ENCODE measurements around the gene DNAH8.

DNAH8 gene

DNA sequence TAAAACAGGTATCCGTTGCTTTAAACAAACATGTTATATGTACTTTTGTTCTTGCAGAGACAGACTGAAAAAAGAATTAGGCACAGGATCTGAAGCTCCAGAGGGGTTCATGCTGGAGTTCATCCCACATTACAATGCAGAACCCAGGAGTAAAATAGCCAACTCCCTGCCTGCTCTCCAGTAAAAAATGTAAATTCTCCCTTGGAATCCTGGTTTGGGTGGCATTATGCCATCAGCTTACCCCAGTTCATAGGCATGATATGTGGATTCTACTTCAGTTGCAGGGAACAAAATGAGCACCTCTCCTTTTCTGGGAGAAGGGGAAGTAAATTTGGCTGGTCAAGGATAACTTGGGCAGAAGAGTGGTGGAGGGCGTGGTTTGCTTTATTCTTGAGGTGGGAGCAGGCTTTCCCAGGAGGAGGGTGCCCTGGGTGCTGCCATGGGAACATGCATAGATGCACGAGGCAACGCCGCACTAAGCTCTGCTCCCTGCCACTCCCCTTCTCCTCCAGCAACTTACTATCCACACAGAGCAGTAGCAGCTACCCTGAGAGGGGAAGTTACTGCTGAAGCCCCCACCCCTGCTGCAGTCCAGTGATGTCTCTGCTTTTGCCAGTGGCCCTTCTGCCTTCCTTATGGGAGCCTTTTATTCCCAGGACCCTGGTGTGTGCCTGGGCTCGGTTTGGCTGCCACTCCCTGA lies 261.8 kb downstream of the DNAH8 start:
- Histone ChIP-seq H3K27ac (no peak overlapping the region), H3K9me3 (no peaks in the 10 kb centered on the region), H3K36me3 (no peaks in the 10 kb centered on the region), H3K4me3 (ENCODE audit: low read depth in 1 of 2, low read length in 1 of 2) (no peak overlapping the region), H3K4me1 (ENCODE audit: control insufficient read depth in 1 of 2, insufficient read depth in 1 of 2, low read depth in 1 of 2, low read length in 1 of 2) (no peaks in the 10 kb centered on the region), H3K27me3 (peaks cover 66% of the 10 kb centered on the region)
- TF ChIP-seq, protein P1, sequence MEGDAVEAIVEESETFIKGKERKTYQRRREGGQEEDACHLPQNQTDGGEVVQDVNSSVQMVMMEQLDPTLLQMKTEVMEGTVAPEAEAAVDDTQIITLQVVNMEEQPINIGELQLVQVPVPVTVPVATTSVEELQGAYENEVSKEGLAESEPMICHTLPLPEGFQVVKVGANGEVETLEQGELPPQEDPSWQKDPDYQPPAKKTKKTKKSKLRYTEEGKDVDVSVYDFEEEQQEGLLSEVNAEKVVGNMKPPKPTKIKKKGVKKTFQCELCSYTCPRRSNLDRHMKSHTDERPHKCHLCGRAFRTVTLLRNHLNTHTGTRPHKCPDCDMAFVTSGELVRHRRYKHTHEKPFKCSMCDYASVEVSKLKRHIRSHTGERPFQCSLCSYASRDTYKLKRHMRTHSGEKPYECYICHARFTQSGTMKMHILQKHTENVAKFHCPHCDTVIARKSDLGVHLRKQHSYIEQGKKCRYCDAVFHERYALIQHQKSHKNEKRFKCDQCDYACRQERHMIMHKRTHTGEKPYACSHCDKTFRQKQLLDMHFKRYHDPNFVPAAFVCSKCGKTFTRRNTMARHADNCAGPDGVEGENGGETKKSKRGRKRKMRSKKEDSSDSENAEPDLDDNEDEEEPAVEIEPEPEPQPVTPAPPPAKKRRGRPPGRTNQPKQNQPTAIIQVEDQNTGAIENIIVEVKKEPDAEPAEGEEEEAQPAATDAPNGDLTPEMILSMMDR (IDR thresholded peaks at IDR 0.05), result no peak

DNA sequence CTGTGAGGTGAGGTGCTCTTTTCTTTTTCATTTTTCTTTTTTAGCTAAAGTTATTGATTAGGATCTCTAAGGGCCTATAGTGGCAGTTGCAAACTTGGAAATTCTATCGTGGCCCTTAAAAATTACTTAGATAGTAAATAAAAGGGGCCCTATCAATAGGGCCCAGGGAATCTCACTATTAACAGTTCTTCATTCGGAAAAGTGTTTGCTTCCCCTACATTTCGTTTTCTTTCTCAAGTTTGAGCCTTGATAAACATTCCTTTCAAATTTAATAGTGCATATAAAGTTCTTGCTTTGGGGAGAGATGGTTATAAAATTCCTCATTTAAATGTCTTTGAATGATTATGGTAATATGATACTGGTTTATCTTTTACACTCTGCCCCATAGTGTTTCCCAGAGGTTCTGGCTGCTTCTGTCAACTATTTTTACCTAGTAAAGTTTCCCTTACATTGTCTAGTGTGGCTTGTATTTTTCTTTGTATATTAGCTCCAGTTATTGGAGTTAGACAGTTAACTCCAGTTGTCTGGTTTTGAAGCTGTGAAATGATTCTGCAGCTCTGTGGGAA lies 263.1 kb downstream of the DNAH8 start:
- no peaks in the 10 kb centered on the region for H3K36me3 ChIP-seq
- TF ChIP-seq, protein P1 (IDR thresholded peaks at IDR 0.05), result no peak
- H3K4me3 ChIP-seq (ENCODE audit: low read depth in 1 of 2, low read length in 1 of 2), result no peak overlapping the region
- peaks cover 76% of the 10 kb centered on the region for H3K27me3 ChIP-seq
- no peaks in the 10 kb centered on the region for H3K9me3 ChIP-seq
- H3K27ac ChIP-seq, result no peak overlapping the region
- H3K4me1 ChIP-seq (ENCODE audit: control insufficient read depth in 1 of 2, insufficient read depth in 1 of 2, low read depth in 1 of 2, low read length in 1 of 2), result no peaks in the 10 kb centered on the region

DNA sequence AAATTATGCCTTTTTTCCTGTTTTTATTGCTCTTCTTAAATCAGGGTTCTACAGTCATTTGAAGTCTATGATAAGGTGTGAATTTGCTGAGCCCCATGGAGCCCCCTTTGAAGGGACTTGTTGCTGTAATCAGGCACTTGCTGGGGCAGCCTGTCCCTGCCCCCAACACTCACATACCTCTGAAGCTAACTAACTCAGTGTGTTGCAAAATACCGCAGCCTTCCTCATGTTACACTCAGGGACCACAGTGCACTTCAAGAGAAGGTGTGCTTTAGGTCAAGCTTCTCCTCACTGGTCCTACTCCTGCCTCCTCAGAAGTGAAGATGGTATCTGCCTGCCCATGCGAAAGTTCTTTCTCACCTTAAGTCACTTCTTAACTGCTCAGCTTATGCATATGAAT lies 267.4 kb downstream of the DNAH8 start:
- H3K36me3 ChIP-seq, result no peaks in the 10 kb centered on the region
- peaks cover 57% of the 10 kb centered on the region for H3K27me3 ChIP-seq
- H3K9me3 ChIP-seq, result no peaks in the 10 kb centered on the region
- no peak overlapping the region for H3K27ac ChIP-seq
- no peak overlapping the region for H3K4me3 ChIP-seq (ENCODE audit: low read depth in 1 of 2, low read length in 1 of 2)
- H3K4me1 ChIP-seq (ENCODE audit: control insufficient read depth in 1 of 2, insufficient read depth in 1 of 2, low read depth in 1 of 2, low read length in 1 of 2), result no peaks in the 10 kb centered on the region
- TF ChIP-seq, protein P1 (IDR thresholded peaks at IDR 0.05), result no peak

- Histone ChIP-seq H3K9me3 (no peaks in the 10 kb centered on the region), H3K27me3 (peaks cover 53% of the 10 kb centered on the region), H3K4me3 (ENCODE audit: low read depth in 1 of 2, low read length in 1 of 2) (no peak overlapping the region), H3K27ac (no peak overlapping the region), H3K4me1 (ENCODE audit: control insufficient read depth in 1 of 2, insufficient read depth in 1 of 2, low read depth in 1 of 2, low read length in 1 of 2) (no peaks in the 10 kb centered on the region), H3K36me3 (no peaks in the 10 kb centered on the region)
- TF ChIP-seq, protein P1 (IDR thresholded peaks at IDR 0.05), result no peak
These were observed 269.6 kb downstream of the DNAH8 start for GRCh38 chr6:38984723-38985122.

GRCh38 chr6:38985839-38986238 lies 270.7 kb downstream of the DNAH8 start:
- Histone ChIP-seq H3K36me3 (no peaks in the 10 kb centered on the region), H3K4me3 (ENCODE audit: low read depth in 1 of 2, low read length in 1 of 2) (no peak overlapping the region), H3K27ac (no peak overlapping the region), H3K4me1 (ENCODE audit: control insufficient read depth in 1 of 2, insufficient read depth in 1 of 2, low read depth in 1 of 2, low read length in 1 of 2) (no peaks in the 10 kb centered on the region), H3K9me3 (no peaks in the 10 kb centered on the region), H3K27me3 (peaks cover 54% of the 10 kb centered on the region)
- TF ChIP-seq, protein P1 (IDR thresholded peaks at IDR 0.05), result no peak
